Chondrocyte (in vitro differentiated cells): Measurements from ENCODE around the gene OR5AK2. TPM values are rescaled to one million over a fixed set of nuclear protein-coding genes. Genes with fewer than 3 reads are reported as not detected.
"Not testable (repeated sequence)": the region's sequence is repeated elsewhere in the genome, so short reads cannot be mapped to it uniquely, and the experiment has no call there.

Experiments
- DNase-seq: peaks from one replicate; pipeline ENCODE4 v3.0.0; 2021; ENCODE audit warnings: mixed read lengths, low spot score
- H3K27ac Mint-ChIP-seq: one replicate; pipeline ENCODE4 v1.8.0; 2021; ENCODE audit warnings: mild to moderate bottlenecking, moderate library complexity, mixed read lengths; ENCODE audit not compliant: unreplicated experiment
- H3K27me3 Mint-ChIP-seq: 2 replicates; pipeline ENCODE4 v1.8.0; 2021; ENCODE audit warnings: low read depth, mixed read lengths
- H3K36me3 Mint-ChIP-seq: 2 replicates; pipeline ENCODE4 v1.8.0; 2021; ENCODE audit warnings: low read depth, mixed read lengths
- H3K4me1 Mint-ChIP-seq: 2 replicates; pipeline ENCODE4 v1.8.0; 2021; ENCODE audit warnings: low read depth, mild to moderate bottlenecking, mixed read lengths
- H3K4me3 Mint-ChIP-seq: one replicate; pipeline ENCODE4 v1.8.0; 2021; ENCODE audit warnings: mild to moderate bottlenecking, moderate library complexity, mixed read lengths; ENCODE audit not compliant: unreplicated experiment
- H3K9me3 Mint-ChIP-seq: 2 replicates; pipeline ENCODE4 v1.8.0; 2021; ENCODE audit warnings: low read depth, mixed read lengths
- long read RNA-seq: library from polyadenylated mRNA; stranded (forward); transcript quantifications from one replicate; pipeline ENCODE4 v2.0.0, GENCODE V29; 2021
- total RNA-seq: library from RNA; stranded (reverse); gene quantifications from 3 replicates; pipeline ENCODE4 v1.2.1, GENCODE V29; 2021
- TF ChIP-seq, protein P1 (sequence below): fragments of 200-600 bp; sonication (generic); IDR thresholded peaks from 2 replicates; pipeline ENCODE4 v1.5.0; 2021; ENCODE audit warnings: antibody characterized with exemption, mild to moderate bottlenecking, moderate library complexity

OR5AK2 gene, protein sequence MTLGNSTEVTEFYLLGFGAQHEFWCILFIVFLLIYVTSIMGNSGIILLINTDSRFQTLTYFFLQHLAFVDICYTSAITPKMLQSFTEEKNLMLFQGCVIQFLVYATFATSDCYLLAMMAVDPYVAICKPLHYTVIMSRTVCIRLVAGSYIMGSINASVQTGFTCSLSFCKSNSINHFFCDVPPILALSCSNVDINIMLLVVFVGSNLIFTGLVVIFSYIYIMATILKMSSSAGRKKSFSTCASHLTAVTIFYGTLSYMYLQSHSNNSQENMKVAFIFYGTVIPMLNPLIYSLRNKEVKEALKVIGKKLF
- total RNA-seq, result not detected in 3 replicates
- long read RNA-seq, result 0 reads

DNA sequence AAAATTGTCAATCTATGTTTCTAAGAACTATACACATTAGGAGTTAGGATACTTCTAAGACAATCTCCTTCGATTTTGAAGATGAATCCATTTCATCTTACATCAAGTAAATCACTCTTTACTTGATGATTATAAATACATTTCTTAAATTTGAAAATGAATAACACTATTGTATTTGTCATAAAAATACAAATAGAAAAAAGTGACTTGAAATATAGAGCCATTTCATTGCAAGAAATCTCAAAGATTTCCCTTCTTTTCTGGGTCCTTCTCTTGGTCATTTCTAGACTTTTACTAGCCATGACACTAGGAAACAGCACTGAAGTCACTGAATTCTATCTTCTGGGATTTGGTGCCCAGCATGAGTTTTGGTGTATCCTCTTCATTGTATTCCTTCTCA, at the start of gene OR5AK2:
OR5AK2 (plus strand) TSS at position 301 of the 400 bp plus-strand sequence; CDS start at position 301, 0 bp downstream.
- H3K4me1 Mint-ChIP-seq, result no peaks in the 10 kb centered on the region
- no peak within 1 kb of the TSS for H3K27ac Mint-ChIP-seq
- TF ChIP-seq, protein P1, sequence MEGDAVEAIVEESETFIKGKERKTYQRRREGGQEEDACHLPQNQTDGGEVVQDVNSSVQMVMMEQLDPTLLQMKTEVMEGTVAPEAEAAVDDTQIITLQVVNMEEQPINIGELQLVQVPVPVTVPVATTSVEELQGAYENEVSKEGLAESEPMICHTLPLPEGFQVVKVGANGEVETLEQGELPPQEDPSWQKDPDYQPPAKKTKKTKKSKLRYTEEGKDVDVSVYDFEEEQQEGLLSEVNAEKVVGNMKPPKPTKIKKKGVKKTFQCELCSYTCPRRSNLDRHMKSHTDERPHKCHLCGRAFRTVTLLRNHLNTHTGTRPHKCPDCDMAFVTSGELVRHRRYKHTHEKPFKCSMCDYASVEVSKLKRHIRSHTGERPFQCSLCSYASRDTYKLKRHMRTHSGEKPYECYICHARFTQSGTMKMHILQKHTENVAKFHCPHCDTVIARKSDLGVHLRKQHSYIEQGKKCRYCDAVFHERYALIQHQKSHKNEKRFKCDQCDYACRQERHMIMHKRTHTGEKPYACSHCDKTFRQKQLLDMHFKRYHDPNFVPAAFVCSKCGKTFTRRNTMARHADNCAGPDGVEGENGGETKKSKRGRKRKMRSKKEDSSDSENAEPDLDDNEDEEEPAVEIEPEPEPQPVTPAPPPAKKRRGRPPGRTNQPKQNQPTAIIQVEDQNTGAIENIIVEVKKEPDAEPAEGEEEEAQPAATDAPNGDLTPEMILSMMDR, result no peak
- peaks cover 19% of the 10 kb centered on the region for H3K27me3 Mint-ChIP-seq
- no peak for DNase-seq
- no peaks in the 10 kb centered on the region for H3K9me3 Mint-ChIP-seq
- H3K36me3 Mint-ChIP-seq, result no peaks in the 10 kb centered on the region
- no peak within 1 kb of the TSS for H3K4me3 Mint-ChIP-seq

DNA sequence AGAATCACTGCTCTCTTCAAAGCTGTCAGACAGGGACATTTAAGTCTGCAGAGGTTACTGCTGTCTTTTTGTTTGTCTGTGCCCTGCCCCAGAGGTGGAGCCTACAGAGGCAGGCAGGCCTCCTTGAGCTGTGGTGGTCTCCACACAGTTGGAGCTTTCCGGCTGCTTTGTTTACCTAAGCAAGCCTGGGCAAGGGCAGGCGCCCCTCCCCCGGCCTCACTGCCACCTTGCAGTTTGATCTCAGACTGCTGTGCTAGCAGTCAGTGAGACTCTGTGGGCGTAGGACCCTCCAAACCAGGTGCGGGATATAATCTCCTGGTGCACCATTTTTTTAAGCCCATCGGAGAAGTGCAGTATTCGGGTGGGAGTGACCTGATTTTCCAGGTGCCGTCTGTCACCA, 43.2 kb upstream of the OR5AK2 start:
- peaks cover 25% of the 10 kb centered on the region for H3K9me3 Mint-ChIP-seq
- not testable (repeated sequence) for H3K27ac Mint-ChIP-seq, H3K27me3 Mint-ChIP-seq, H3K4me3 Mint-ChIP-seq, H3K36me3 Mint-ChIP-seq, H3K4me1 Mint-ChIP-seq, DNase-seq

DNA sequence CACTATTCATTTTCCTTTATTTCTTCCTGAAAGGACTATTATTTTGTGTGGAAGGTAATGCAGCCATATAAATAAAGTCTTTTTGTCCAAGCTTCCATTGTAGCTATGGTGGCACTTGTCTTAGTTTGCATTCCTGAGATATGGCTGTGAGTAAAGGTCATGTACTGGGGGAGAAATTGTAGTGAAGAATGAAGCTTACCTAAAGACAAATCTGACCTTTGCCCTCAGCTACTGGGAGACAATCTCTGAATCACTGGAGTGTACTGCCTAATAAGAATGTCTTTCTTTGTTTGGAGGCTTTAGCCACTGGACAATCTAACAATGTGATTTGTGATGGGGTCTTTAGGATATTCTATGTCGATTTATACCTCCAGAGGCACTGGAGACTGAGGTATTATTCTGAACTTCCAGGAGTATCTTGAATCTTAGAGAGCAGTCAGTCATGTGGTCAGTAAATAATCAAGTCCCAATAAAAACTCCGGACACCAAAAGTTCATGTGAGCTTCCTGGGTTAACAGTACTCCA, 39.7 kb upstream of the OR5AK2 start:
- Mint-ChIP-seq H3K9me3 (peaks cover 24% of the 10 kb centered on the region), H3K36me3 (no peaks in the 10 kb centered on the region), H3K27me3 (no peaks in the 10 kb centered on the region), H3K27ac (no peak overlapping the region), H3K4me1 (no peaks in the 10 kb centered on the region), H3K4me3 (no peak overlapping the region)
- TF ChIP-seq, protein P1, result no peak
- no peak for DNase-seq

DNA sequence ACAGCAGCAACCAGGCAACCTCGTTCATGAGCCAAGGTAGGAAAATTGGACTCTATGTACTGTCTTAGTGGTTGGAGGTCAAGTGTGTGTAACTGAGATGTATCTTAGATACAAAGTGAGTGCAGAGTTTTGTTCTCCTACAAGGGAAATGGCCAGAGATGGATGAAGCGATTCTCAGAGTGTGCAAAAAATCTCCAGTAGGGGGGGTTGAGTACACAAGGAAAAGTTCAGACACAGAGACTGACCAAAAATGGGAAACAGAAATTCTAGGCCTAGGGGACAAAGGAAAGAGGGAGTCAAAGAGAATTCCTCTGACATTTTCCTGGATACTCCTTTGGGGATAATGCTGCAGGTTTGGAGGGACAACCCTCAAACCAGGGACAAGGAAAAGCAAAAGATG, 38.2 kb upstream of the OR5AK2 start:
- no peaks in the 10 kb centered on the region for H3K36me3 Mint-ChIP-seq
- no peak for DNase-seq
- TF ChIP-seq, protein P1, result peak; percentile 67
- no peak overlapping the region for H3K4me3 Mint-ChIP-seq
- H3K4me1 Mint-ChIP-seq, result no peaks in the 10 kb centered on the region
- H3K9me3 Mint-ChIP-seq, result peaks cover 23% of the 10 kb centered on the region
- H3K27me3 Mint-ChIP-seq, result no peaks in the 10 kb centered on the region
- H3K27ac Mint-ChIP-seq, result no peak overlapping the region

DNA sequence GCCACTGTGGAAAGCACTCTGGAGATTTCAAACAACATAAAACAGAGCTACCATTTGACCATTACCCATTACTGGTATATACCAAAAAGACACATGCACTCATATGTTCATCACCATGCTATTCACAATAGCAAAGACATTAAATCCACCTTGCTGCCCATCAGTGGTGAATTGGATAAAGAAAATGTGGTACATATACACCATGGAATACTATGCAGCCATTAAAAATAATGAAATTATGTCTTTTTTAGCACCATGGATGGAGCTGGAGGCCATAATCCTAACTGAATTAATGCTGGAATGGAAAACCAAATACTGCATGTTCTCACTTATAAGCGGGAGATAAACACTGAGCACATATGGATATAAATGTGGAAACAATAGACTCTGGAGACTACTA, 34.8 kb upstream of the OR5AK2 start:
- not testable (repeated sequence) for H3K4me1 Mint-ChIP-seq
- peaks cover 14% of the 10 kb centered on the region for H3K9me3 Mint-ChIP-seq

DNA sequence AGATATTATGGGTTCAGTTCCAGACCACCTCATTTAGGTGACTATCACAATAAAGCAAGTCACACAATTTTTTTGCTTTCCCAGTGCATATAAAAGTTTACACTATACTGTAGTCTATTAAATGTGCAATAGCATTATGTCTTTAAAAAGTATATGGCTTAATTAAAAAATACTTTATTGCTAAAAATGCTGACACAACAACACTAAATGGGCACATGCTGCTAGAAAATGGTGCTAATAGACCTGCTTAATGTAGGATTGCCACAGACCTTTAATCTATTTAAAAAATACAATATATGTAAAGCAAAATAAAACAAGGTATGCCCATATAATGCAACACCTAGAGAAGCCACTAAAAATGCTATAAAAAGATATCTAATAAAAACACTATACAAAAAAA, 27.1 kb upstream of the OR5AK2 start:
- Mint-ChIP-seq H3K27ac (no peak overlapping the region), H3K36me3 (no peaks in the 10 kb centered on the region), H3K4me3 (no peak overlapping the region), H3K9me3 (peaks cover 10% of the 10 kb centered on the region), H3K4me1 (no peaks in the 10 kb centered on the region), H3K27me3 (peaks cover 5% of the 10 kb centered on the region)
- TF ChIP-seq, protein P1, result no peak
- DNase-seq, result no peak

More for the DNA sequence above, 34.8 kb upstream of the OR5AK2 start:
- not testable (repeated sequence) for H3K27ac Mint-ChIP-seq, H3K4me3 Mint-ChIP-seq, DNase-seq, H3K27me3 Mint-ChIP-seq, H3K36me3 Mint-ChIP-seq
